Activated CD4-positive, alpha-beta T cell treated with anti-CD3 and anti-CD28 coated beads, Interleukin-2, Interleukin-6, amounts not matched to agents 100 ng/mL and 50 ng/mL, durations not matched to agents 16 hours and 8 hours (primary cell): Measurements from ENCODE around the gene BBS7.
A peak's percentile ranks its signal among the peaks of the same experiment; 100 is the strongest.

Experiments used
- DNase-seq: peaks from one replicate; pipeline ENCODE4 v3.0.0-alpha.2; 2020

Gene BBS7

DNA sequence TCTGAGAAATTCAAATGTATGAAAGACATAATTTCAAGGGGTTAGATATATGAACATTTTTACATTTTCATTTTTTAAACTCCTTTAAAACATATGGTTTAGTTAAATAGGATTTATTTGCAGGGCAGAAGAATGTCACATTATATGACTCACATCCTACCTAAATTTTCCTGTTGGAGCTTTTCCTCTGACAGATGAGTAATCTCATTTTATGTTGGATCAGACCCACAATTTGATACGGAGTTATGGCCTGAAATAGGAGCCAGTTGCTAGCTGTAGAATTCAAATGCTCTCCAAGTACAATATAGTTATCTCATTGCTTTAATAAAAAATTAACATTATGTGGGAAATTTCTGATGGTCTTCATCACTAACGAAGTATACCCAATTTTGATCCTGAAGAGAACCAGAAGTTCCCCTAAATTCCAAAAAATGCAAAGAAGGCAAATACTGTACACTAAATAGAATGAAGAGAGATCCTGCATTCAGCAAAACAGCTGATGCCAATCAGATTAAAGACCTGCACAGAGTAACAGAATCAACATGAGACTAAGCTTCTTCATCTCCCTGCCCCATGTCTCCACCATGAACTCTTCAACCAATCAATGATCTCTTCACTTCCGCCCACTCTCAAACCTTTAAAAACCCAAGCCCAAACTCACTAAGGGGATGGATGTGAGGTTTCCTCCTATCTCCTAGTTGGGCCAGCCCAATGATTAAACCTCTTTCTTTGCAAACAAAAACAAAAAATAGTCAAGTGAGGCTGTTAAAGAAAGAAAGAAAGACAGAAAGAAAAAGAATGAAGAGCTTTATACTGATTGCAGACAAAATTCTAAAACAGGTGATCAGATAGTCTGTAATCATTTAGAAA lies 80.1 kb downstream of the BBS7 start:
- no peak for DNase-seq

GRCh38 chr4:121789455-121789854 lies 80.8 kb downstream of the BBS7 start:
- DNase-seq, result no peak

- peak; percentile 52 for DNase-seq
These were observed 81.4 kb downstream of the BBS7 start for GRCh38 chr4:121788896-121789295.

GRCh38 chr4:121786221-121786620 lies 84.1 kb downstream of the BBS7 start:
- no peak for DNase-seq

DNA sequence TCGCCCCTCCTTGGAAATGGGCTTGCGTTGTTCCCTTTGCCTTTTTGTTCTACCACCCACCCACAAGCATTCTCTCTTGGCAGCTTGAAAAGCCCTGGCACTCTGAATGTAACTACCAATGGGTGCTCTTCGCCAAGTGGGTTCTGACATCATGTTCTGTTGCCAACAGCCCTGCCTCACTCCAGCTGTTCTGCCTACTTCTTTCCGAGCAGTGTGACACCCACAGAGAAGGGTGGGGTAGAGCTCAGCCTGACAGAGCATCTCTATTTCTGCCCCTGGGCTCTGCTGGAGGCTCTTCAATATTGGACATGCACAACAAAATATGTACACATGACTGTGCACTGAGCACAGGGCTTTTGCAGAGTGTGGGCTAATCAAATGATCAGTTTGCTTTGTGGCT lies 84.8 kb downstream of the BBS7 start:
- DNase-seq, result no peak

DNA sequence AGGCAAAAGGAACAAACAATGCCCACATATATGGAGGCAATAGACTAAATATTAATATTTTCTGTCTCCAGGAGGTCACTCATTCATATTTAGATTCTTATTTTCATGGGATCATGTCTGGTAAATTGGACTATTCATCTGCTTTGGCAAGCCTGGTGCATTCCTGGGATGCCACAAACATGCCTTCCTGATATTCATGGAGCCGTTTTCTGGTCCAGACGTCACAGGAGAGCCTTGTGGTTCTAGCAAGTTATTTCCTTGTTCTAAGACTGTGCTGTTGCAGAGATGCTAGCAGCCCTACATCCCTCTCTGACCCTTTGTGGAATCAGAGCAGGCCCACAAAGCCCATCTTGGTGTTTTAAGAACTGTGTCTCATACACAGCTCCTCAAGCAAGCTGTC lies 85.3 kb downstream of the BBS7 start:
- DNase-seq, result no peak

DNA sequence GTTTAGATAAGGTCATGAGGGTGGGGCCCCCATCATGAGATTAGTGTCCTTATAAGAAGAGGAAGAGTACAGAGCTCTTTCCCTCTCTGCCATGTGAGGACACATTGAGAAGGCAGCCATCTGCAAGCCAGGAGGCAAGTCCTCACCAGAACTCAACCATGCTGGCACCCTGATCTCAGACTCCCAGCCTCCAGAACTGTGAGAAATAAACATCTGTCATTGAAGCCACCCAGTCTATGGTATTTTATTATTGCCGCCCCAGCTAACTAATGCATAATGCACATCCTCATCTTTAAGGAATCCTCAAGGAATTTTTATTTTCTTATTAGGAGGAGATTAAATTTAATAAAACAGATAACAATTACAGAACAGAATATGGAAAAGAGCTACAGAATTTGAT lies 85.9 kb downstream of the BBS7 start:
- DNase-seq, result no peak

DNA sequence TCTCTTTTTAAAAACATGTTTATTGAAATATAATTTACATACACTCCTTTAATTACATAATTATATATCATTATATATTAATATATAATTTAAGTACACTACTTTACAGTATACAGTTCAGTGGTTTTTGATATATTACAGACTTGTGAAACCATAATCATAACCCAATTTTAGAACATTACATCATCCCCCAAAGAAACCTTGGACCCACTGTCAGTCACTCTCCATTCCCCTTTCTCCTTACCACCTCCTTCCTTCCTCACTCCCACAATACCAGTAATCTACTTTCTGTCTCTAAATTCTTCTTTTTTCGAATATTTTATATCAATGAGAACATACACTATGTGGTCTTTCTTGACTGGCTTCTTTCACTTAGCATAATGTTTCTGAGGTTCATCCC lies 87.1 kb downstream of the BBS7 start:
- DNase-seq, result no peak

GRCh38 chr4:121778991-121779628 lies 91.2 kb downstream of the BBS7 start:
- no peak for DNase-seq

DNA sequence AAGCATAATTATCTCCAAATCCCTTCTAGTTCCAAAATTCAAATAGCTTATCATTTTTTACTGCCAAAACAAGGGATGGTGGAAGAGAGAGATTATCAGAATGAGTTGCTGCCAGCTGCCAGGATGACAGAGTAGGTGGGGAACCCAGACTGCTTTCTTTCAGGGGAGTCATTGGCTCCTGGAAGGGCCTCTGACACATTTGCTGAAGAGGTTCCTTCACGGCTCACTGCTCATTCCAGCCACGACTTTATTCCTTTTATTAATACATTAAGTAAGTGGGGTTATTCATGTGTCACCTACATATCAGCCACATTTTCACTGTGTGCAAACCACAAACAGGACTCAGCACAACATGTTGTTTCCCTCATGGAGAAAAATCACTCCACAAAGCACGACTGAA lies 92.6 kb downstream of the BBS7 start:
- DNase-seq, result no peak

GRCh38 chr4:121776610-121777401 lies 93.5 kb downstream of the BBS7 start:
- DNase-seq, result no peak
